PC-9 (cell line): ENCODE data around the gene VPS39.

Source experiments
- CTCF ChIP-seq: fragments of 200-600 bp; sonication (generic); conservative IDR thresholded peaks from 2 replicates; pipeline ENCODE4 v1.6.1; 2017; ENCODE audit warnings: mixed run types, antibody characterized with exemption, mild to moderate bottlenecking, moderate library complexity
- EZH2 ChIP-seq: fragments of 200-600 bp; sonication (generic); IDR thresholded peaks from 2 replicates; pipeline ENCODE4 v1.8.0; 2017; ENCODE audit warnings: antibody characterized with exemption, low read depth

- no peak for TF ChIP-seq CTCF
- TF ChIP-seq EZH2, result no peak
Observed at GRCh38 chr15:42185801-42186200, 22.3 kb downstream of the VPS39 start.
